ENCODE measurements around the gene LMX1B.
"Not testable (repeated sequence)": the region's sequence is repeated elsewhere in the genome, so short reads cannot be mapped to it uniquely, and the experiment has no call there.

The LMX1B gene

DNA sequence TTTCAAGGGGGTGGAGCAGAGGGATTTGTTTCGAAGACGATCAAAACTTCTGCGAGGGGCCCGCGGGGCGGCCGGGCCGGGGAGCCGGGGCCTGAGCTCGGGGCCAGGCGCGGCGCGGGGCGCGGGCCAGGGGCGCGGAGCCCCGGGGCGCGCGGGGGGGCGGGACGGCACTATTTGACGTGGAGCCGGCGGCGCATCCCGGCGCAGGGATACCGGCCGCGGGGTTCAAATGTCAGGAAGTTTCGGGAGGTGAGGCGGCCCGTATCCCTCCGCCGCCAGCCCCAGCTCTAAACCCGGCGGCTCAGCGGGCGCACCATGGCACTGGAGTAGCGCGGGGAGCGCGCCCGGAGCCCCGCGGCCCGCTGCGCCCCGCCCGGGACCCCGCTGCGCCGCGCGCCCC lies at the start of gene LMX1B:
LMX1B (plus strand) TSS at position 278 of the 400 bp plus-strand sequence. CDS start 522 bp downstream, outside the sequence.
- DNase-seq (ENCODE audit: low read depth in 2 of 2) = no peak

DNA sequence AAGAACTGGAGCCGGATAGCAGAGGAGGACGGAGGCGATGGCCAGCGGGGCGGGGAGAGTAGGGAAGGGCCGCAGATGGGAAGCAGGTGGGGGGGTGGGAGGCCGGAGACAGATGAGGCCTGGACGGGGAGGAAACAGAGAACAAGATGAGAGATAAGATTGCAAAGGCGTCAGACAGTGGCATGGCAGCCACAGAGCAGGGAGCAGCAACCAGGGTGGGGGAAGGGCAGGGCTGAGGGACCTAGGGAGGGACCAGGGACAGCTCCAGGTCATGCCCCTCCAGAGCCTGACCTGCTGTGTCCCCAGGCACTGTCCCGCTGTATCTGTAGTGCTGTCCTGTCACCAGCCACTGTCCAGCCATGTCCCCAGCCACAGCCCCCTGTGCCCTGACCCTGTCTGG lies 49.6 kb upstream of the LMX1B start:
- DNase-seq (ENCODE audit: low read depth in 2 of 2) = no peak

DNA sequence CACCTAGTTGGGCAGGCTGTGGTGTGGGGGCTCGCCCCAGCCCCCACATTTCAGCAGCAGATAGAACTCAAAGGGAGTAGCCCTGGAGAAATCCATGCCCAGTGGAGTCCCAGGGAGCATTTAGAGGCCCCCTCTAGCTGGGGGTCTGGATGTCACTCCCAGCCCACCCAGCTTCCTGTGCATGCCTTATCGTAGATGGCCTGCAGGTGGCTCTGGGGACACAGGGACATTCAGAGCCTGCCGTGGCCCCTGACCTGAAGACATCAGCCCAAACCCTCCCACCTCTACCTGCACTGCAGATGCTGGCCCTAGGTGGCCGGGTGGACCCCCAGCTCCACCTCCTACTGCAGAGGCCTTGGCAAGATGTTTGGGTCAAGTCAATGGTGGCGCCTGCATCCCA lies 49.0 kb upstream of the LMX1B start:
- DNase-seq (ENCODE audit: low read depth in 2 of 2) = no peak

DNA sequence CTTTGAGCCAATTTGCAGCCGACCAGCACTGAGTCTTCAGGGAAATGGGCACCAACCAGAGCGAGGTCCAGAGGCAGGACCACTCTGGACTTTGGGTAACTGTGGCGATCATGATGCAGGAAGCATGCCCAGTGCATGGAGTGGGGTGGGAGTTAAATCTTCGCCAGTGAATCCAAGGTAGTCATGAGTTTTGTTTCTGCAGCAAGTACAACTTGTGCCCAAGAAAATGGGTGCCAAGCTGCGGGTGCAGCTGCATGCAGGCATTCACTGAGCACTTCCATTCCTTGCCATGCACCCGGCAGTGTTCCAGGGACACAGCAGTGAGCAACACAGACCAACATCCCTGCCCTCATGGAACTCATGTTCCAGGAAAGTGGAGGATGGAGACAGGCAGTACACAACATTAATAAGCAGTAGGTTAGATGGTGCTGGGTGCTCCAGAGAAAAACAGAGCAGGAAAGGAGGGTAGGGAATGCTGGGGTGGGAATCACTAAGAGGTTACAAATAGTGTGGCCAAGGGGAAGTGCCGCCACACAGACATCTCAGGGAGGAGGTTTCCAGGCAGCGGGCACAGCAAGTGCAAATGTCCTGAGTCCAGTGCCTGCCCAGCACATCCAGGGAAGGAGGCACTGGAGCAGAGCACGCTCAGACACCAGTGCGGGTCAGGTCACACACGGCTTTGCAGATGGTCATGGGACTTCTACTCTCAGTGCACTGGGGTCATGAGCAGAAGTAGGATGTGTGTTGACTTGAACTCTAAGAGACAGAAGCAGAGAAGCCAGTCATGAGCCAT lies 48.2 kb upstream of the LMX1B start:
- DNase-seq (ENCODE audit: low read depth in 2 of 2) = no peak

DNA sequence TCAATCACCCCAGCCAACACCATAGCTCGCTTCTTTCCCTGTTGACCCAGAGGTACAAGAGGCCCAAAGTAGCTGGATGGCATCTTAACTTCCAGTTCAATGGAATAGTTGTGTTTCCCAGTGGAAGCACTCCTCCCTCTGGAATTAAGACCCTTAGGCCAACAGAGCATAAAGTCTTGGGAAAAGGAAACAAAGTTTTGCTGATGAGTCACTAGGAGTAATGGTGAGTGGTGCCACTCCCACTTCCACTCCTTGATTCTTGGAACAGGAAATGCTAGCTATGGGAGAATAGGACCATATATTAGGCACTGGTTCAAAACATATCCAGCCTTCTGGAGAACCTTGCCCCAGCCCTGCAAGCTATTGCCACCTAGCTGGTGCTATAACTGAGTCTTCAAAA lies 44.7 kb upstream of the LMX1B start:
- no peak for DNase-seq (ENCODE audit: low read depth in 2 of 2)

DNA sequence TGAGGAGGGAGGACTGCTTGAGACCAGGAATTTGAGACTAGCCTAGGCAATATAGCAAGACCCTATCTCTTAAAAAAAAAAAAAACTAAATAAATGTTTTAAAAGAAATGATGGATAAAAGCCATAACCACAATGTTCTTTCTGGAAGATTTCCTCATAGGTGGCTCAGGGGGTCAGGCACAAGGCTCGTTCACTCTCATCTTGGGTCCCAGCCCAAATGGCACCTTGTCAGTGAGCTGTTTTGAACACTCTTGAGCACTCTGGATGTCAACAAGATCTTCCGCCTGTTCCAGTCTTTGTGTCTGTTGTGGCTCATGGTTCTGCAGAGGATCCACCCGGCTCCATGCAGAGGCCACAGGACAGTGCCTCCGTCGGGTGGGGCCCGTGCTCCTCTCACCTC lies 35.7 kb upstream of the LMX1B start:
- no peak for DNase-seq (ENCODE audit: low read depth in 2 of 2)

DNA sequence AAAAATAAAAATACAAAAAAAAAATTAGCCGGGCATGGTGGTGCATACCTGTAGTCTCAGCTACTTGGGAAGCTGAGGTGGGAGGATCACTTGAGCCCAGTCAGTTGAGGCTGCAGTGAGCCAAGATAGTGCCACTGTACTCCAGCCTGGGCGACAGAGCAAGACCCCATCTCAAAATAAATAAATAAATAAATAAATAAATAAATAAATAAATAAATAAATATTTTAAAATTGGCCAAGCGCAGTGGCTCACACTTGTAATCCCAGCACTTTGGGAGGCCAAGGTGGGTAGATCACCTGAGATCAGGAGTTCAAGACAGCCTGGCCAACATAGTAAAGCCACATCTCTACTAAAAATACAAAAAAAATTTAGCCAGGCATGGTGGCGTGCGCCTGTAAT lies 33.4 kb upstream of the LMX1B start:
- DNase-seq (ENCODE audit: low read depth in 2 of 2) = not testable (repeated sequence)

DNA sequence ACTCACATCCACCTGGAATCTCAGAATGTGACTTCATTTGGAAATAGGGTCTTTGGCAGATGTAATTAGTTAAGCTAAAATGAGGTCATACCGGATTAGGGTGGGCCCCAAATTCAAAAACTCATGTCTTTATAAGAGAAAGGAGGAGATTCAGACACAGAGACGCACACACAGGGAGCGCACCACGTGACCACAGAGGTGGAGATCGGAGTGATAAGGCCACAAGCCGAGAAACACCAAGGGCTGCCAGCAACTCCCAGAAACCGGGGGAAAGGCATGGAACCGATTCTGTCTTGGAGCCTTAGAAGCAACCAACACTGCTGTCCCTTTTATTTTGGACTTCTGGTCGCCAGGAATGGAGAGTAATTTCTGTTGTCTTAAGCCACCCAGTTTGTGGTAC lies 31.8 kb upstream of the LMX1B start:
- DNase-seq (ENCODE audit: low read depth in 2 of 2) = no peak

DNA sequence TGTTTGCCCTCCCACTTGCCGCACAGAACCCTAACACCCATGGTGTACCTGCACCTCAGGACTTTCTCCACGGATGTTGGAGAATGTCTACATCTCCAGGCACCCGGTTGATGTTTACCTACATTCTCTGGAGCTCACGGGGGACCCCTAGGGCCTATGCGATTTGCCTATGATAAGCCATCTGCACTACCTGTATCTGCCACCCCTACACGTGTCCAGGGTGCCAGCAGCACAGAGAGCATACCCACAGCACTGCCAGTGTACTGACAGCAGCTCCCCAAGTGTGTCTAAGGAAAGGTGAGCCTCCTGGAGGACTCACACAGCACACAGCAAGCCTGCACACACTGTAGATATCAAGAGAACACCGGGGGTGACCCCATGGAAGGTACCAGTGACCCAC lies 31.3 kb upstream of the LMX1B start:
- no peak for DNase-seq (ENCODE audit: low read depth in 2 of 2)

DNA sequence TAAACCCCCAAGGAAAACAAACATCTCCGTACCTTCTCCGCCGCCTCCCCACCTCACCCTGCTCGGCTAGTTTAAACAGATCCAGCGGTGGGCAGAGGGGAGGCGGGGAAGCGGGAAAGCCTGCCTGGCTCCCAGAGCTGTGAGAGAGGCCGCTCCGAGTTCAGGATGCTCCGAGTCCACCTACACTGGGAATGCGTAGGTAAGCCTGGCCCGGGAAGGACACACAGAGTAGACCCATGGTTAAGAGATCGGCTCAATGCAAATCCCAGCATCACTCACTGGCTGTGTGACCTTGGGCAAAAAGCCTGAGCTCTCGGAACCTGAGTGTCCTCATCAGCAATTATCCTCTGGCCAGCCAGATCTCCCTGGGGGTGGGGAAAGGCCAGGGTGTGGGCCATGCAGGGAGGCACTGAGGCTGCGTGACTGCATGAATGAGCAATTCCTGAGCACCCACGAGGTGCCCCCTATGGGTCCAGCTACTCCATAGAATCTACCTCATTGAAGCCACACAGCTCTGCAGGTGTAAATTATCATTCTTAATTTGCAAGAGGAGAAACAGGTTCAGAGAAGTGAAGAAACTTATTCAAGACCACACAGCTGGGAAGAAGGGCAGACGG lies 30.5 kb upstream of the LMX1B start:
- DNase-seq (ENCODE audit: low read depth in 2 of 2) = no peak

DNA sequence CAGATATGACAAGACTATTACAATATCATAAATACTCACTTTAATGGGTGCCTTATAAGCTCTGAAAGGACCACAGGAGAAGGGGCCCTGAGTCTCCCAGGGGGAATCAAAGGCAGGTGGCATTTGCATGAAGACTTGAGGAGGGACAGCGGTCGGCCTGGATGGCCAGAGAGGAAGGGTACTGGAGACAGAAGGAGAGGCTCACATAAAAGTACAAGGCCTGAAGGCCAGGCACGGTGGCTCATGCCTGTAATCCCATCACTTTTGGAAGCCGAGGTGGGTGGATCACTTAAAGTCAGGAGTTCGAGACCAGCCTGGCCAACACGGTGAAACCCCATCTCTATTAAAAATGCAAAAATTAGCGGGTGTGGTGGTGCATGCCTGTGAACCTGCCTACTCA lies 29.1 kb upstream of the LMX1B start:
- no peak for DNase-seq (ENCODE audit: low read depth in 2 of 2)

DNA sequence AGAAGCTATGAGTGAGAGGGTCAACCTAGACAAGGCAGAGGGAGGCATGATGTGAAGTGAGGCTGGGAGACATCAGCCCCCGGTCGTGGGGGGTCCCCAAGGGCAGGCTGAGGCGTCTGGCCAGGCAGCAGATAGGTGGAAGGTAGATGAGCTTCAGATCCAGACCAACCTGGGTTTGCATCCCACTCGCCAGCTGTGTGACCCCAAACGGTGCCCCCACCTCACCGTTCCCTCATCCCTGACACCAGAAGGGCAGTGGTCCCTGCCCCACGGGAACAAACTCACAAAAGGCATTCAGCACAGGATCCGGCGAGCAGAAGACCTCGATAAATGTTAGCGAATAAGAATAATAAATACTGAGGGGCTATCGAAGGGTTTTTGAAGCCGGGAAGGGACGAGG lies 27.5 kb upstream of the LMX1B start:
- no peak for DNase-seq (ENCODE audit: low read depth in 2 of 2)

DNA sequence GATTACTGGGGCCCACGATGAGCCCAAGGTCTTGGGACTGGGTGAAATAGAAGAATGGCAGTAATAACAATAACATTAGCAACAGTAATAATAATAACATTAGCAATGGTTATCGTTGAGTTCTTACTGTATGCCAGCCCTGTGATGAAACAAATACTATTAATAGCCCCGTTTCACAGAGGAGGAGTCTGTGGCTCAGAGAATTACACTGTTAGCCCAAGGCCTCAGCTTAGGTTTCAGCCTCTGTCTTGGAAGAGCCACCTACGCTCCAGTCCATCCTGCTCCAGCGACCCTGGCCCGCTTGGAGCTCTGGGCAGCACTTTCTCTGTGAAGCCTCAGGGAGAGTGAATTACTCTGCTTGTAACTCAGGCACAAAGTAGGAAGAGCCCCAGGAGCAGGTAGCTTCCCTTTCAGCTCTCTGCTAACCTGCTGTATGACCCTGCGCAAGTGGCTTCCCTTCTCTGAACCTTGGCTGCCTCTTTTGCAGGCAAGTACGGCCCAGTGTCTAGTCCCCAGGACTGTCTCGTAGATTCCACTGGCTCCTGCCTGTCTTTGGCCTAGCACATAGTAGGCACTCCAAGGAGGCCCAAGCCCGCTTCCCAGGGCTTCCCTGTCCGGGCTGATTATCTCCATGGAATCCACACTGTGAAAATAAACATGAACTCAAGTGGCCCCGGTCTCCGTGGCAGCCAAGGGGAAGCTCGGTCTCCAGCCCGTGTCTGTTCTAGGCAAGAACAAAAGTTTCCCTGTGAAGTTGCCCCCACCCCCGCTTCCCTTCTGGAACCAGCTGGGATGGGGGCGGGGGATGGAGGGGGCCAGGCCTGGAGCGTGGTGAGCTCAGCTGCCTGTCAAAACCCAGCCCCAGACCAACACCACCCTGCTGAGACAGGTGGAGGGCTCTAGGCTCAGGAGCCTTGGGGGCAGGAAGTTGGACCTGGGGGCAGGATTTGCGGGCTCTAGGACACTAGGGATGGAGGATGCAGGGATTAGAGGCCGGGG lies 26.2 kb upstream of the LMX1B start:
- DNase-seq (ENCODE audit: low read depth in 2 of 2) = no peak

DNA sequence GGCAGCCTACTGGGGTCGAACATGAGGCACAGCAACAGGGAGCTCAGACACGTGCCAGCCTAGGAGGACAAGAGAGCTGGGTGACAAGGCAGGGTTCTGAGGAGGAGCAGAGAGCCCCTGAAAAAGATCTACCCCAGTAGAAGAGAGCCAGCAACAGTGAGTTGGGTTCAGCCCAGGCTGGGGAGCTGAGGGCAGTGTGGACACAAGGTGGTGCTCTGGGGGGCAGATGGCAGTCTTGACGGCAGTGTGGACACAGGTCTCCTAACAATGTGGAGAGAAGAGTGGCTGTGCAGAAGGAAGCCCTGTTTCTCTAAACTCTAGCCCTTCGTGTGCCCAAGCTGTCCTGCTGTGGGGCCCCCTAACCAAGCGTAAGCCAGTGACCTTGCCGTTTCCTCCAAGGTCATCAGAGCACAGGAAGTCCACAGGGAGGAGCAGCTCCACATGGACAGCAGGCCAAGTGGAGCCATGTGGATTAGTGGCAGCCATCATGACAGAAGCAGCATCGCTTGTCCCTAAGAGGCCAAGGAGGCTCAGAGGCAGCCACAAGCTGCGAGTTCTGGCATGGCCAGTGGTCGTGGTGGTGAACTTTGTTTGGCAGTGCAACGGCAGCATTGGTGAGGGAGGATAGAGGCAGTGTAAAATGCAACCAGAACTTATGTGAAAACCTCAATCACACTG lies 25.1 kb upstream of the LMX1B start:
- DNase-seq (ENCODE audit: low read depth in 2 of 2) = no peak

DNA sequence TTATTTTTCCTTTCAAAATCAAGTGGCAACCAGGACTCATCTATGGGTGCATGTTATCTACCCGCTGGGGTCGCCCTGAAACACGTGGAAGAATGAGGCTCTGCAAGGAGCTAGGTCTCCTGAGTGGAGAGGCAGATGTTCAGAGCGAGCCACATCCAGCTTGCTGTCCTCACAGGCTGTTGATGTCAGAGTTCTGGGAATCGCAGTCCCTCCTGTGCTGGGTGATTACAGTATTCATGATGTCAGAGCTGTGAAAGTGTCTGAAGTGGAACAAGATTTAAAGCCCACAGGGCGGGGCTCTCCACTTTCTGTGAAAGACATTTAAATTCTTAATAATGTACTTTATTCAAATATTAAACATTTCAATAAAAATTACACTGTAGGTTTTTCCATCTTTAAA lies 24.4 kb upstream of the LMX1B start:
- no peak for DNase-seq (ENCODE audit: low read depth in 2 of 2)

DNA sequence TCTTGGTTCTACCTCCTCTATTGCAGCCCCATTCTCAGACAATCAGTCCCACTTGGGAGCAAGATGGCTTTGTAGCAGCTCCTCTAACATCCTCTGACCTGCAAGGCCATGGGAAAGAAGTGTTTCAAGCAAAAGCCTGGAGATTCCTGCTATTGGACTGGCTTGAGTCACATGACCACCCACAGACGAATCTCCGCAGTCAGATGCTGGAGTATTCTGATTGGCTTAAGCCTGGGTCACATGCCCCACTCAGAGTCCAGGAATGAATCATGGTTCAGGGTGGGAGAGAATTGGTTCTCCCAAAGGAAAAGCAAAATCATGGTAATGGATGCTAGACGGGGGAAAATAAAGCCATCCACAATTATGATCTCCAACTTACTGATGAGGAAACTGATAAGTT lies 22.6 kb upstream of the LMX1B start:
- no peak for DNase-seq (ENCODE audit: low read depth in 2 of 2)

DNA sequence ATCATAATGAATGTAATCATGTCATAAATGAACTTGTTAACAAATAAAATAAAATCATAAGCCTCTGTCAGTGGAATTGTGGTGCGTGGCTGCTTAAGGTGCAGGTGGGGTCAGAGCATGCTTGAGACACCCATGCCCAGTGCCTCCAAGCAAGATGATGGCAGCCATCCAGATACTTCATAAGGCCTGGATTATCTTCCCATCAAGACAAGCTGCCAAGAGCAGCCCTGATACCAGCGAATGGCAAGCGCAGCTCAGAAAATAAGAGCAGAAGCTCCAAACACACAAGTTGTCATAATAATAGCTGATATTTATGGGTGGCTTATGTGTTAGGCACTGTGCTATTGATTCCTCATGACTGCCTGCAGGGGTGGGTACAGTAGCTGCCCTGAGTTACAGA lies 21.8 kb upstream of the LMX1B start:
- no peak for DNase-seq (ENCODE audit: low read depth in 2 of 2)

DNA sequence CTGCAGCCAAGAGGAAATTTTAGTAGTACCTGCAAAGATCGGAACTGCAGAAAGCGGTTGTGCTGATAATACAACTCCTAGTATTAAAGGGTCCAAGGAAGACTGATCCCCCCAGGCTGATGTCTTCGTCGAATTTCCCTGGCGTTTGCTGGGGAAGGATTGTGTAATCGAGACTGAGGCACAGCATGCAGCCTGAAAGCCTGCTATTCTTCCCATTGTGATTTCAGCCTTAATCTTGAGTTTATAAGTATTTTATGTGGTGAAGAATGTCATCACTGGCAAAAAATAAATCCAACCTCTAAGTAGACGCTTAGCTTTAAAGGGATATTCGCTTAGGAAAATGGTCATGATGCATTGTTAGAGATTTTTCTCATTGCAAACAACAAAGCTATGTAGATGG lies 21.3 kb upstream of the LMX1B start:
- no peak for DNase-seq (ENCODE audit: low read depth in 2 of 2)

DNA sequence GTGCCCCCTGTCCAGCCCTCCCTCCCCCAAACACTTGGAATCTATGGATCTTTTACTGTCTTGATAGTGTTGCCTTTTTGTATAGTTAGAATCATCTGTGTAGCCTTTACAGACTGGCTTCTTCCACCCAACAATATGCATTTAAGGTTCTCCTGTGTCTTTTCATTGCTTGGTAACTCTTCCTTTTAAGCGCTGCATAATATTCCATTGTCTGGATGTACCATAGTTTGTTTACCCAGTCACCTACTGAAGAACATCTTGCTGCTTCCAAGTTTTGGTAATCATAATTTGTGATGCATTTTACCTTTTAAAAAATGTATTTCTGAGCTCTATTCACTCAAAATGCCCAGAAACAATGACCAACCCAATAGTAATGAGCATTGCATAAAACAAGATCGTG lies 17.7 kb upstream of the LMX1B start:
- no peak for DNase-seq (ENCODE audit: low read depth in 2 of 2)

DNA sequence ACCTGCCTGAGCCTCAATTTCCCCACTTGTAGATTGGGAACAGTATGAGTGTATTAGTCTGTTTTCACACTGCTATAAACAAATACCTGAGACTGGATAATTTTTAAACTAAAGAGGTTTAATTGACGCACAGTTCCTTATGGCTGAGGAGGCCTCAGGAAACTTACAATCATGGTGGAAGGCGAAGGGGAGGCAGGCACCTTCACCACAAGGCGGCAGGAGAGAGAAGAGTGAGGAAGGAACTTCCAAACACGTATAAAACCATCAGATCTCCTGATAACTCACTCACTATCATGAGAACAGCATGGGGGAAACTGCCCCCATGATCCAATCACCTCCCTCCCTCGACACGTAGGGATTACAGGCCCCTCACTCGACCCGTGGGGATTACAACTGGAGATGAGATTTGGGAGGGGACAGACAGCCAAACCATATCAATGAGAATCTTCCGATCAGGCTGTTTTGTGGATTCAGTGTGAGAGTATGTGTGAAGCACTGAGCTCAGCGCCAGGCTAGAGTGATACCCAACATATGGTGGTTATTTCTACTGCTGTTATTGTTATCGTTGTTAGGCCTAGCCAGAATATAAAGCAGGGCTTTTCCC lies 14.6 kb upstream of the LMX1B start:
- DNase-seq (ENCODE audit: low read depth in 2 of 2) = no peak

Data from stimulated activated CD4-positive, alpha-beta T cell treated with anti-CD3 and anti-CD28 coated beads, Interleukin-1b, Interleukin-23, amount 100 ng/mL, for 4 hours (primary cell).